ENCODE results near the gene USP20. TPM values are rescaled to one million over a fixed set of nuclear protein-coding genes. Genes with fewer than 3 reads are reported as not detected.
A peak's percentile ranks its signal among the peaks of the same experiment; 100 is the strongest.

USP20 gene
- total and polyA plus RNA-seq, 10 of the 15 experiments (the other 5 are each of a cell fraction or from before 2014, with no cell fraction given) = 0.66 to 23.3 (median 11.0) TPM

DNA sequence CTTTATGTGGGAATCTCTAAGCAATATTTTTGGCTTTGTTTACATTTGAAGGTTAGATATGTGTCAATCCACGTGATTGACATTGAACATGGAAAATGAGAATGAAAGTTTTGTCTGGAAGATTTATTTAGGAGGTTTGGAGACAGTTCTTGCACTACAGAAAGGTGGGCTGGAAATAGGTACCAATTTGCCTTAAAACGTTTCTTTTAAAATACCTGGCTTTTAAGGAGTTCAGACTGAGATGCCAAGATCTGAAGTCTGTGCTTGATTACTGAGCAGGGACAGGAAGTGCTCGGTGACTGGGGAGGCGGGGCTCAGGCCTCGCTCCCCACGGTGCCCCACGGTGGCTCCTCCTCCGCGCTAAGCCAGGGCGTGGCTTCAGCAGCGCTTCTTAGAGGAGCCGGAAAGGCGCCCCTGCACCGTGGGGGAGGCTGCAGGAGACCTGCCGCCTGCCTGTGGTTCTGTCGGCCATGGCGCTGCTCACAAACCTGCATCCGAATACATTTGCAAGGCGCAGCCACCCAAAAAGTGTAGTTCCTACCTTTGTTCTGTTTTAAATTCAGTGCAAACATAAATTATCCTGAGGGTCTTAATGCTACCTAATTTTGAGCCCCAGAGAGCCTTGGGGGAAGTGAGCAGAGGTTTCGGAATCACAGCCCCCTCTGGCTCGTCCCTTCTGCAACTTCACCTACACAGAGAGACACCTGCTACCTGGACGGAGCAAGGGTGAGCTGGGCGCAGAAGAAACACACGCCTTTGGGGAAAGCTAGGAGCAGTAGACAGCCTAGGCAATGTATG, 49.2 kb downstream of the USP20 start (continued):
- TF ChIP-seq IKZF2 (IDR thresholded peaks at IDR 0.05) (no peak), IRF4 (IDR thresholded peaks at IDR 0.05; ENCODE audit: low read depth, low read length) (peak; percentile 31; the same call in 1 of the 2 replicates), MYC (IDR thresholded peaks at IDR 0.05; ENCODE audit: insufficient read depth, insufficient read length, insufficient replicate concordance, low read length, severe bottlenecking) (no peak), POU2F2 (IDR thresholded peaks at IDR 0.05; ENCODE audit: borderline replicate concordance, low read depth, low read length) (peak; percentile 63; the same call in 1 of the 3 replicates), NR2C2 (IDR thresholded peaks at IDR 0.05; ENCODE audit: borderline replicate concordance, control insufficient read depth, insufficient read length, low read depth) (no peak), MXI1 (IDR thresholded peaks at IDR 0.05; ENCODE audit: low read depth, low read length) (peak; percentile 78), GABPA (IDR thresholded peaks at IDR 0.05; ENCODE audit: low read depth) (no peak), ZNF592 (IDR thresholded peaks at IDR 0.05) (no peak), BCL11A (IDR thresholded peaks at IDR 0.05; ENCODE audit: low read depth, low read length) (no peak), EED (IDR thresholded peaks at IDR 0.05; ENCODE audit: low read depth) (no peak), BMI1 (IDR thresholded peaks at IDR 0.05; ENCODE audit: borderline replicate concordance) (no peak), FOS (IDR thresholded peaks at IDR 0.05; ENCODE audit: borderline replicate concordance, extremely low read depth, insufficient read length) (no peak), SRF (IDR thresholded peaks at IDR 0.05; ENCODE audit: low read depth in 2 of 2, low read length in 2 of 2) (0 out of 4 replicates have a peak, but pooled peaks of 1 of the 2 experiments have one; percentile 33), EGR1 (IDR thresholded peaks at IDR 0.05; ENCODE audit: borderline replicate concordance in 1 of 2, low read depth in 2 of 2, low read length in 2 of 2) (0 out of 3 replicates have a peak, but pooled peaks of 1 of the 2 experiments have one; percentile 49), BACH1 (IDR thresholded peaks at IDR 0.05; ENCODE audit: borderline replicate concordance) (0 out of 2 replicates have a peak, but pooled peaks have one; percentile 32), NFIC (IDR thresholded peaks at IDR 0.05; ENCODE audit: low read depth, low read length) (no peak)
- TF ChIP-seq, protein P1, sequence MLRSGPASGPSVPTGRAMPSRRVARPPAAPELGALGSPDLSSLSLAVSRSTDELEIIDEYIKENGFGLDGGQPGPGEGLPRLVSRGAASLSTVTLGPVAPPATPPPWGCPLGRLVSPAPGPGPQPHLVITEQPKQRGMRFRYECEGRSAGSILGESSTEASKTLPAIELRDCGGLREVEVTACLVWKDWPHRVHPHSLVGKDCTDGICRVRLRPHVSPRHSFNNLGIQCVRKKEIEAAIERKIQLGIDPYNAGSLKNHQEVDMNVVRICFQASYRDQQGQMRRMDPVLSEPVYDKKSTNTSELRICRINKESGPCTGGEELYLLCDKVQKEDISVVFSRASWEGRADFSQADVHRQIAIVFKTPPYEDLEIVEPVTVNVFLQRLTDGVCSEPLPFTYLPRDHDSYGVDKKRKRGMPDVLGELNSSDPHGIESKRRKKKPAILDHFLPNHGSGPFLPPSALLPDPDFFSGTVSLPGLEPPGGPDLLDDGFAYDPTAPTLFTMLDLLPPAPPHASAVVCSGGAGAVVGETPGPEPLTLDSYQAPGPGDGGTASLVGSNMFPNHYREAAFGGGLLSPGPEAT (IDR thresholded peaks at IDR 0.05; ENCODE audit: low read depth) = no peak
- TF ChIP-seq, protein P2, sequence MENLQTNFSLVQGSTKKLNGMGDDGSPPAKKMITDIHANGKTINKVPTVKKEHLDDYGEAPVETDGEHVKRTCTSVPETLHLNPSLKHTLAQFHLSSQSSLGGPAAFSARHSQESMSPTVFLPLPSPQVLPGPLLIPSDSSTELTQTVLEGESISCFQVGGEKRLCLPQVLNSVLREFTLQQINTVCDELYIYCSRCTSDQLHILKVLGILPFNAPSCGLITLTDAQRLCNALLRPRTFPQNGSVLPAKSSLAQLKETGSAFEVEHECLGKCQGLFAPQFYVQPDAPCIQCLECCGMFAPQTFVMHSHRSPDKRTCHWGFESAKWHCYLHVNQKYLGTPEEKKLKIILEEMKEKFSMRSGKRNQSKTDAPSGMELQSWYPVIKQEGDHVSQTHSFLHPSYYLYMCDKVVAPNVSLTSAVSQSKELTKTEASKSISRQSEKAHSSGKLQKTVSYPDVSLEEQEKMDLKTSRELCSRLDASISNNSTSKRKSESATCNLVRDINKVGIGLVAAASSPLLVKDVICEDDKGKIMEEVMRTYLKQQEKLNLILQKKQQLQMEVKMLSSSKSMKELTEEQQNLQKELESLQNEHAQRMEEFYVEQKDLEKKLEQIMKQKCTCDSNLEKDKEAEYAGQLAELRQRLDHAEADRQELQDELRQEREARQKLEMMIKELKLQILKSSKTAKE (IDR thresholded peaks at IDR 0.05; ENCODE audit: low read depth, poor library complexity, severe bottlenecking) = peak; percentile 65
